Sigmoid colon (tissue), 4 donors: ENCODE data around the gene RAB12.
A peak's percentile ranks its signal among the peaks of the same experiment; 100 is the strongest.

Source experiments
- POLR2A ChIP-seq, 2 donors: fragments of 450-650 bp; IDR thresholded peaks; one replicate each; pipeline ENCODE4 v1.6.1; 2016; ENCODE audit warnings: antibody characterized with exemption in 2 of 2, mild to moderate bottlenecking in 2 of 2, moderate library complexity in 2 of 2
- POLR2AphosphoS5 ChIP-seq, 4 donors: sonication (generic); formaldehyde crosslinking; IDR thresholded peaks; one replicate each; pipeline ENCODE4 v1.6.1; 2017; ENCODE audit warnings: antibody characterized with exemption in 4 of 4
- TF ChIP-seq, protein P1 (sequence below), 4 experiments: fragments of 450-650 bp in 3 of 4; fragments of 200-600 bp in 1 of 4; IDR thresholded peaks; one replicate each; pipeline ENCODE4 v1.5.1; 2016 to 2019; ENCODE audit warnings: antibody characterized with exemption in 4 of 4, mild to moderate bottlenecking in 3 of 4, moderate library complexity in 2 of 4

DNA sequence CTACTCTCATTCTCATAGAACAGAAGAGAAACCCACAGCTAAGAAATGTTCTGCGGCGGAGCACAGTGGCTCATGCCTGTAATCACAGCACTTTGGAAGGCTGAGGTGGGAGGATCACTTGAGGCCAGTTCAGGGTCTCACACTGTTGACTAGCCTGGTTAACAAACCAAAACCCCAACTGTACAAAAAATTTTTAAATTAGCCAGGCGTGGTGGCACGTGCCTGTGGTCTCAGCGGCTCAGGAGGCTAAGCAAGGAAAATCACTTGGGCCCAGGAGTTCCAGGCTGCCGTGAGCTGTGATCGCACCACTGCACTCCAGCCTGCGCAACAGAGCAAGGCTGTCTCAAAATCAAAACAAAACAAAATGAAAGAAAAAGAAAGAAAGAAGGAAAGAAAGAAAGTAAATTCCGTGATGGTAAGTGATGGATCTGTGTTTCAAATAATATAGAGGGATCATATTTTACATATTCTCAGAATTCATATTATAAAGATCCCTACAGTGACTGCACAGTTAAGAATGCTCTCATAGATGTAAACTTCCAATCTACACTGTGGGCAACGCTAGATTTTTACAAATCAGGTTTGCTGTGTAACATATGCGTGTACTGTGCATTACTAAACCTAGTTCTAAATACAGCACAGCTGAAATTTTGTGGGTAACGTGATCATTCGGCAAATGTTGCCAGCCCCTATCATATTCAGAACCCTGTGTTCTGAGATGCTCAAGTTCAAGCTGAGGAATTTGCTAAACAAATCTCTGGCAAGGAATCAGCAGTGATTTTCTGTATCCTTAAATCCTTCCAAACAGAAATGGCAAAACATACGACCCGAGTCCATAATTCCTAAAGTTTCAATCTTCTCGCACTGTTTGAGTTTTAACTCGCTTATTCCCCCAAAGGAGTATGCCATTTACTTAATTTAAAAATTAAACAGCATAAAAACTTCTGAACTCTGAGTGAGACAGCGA, 1.2 kb upstream of the RAB12 start:
- TF ChIP-seq, protein P1, sequence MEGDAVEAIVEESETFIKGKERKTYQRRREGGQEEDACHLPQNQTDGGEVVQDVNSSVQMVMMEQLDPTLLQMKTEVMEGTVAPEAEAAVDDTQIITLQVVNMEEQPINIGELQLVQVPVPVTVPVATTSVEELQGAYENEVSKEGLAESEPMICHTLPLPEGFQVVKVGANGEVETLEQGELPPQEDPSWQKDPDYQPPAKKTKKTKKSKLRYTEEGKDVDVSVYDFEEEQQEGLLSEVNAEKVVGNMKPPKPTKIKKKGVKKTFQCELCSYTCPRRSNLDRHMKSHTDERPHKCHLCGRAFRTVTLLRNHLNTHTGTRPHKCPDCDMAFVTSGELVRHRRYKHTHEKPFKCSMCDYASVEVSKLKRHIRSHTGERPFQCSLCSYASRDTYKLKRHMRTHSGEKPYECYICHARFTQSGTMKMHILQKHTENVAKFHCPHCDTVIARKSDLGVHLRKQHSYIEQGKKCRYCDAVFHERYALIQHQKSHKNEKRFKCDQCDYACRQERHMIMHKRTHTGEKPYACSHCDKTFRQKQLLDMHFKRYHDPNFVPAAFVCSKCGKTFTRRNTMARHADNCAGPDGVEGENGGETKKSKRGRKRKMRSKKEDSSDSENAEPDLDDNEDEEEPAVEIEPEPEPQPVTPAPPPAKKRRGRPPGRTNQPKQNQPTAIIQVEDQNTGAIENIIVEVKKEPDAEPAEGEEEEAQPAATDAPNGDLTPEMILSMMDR (IDR thresholded peaks at IDR 0.05) = no peak
- no peak for TF ChIP-seq POLR2A (IDR thresholded peaks at IDR 0.05)
- TF ChIP-seq POLR2AphosphoS5 (IDR thresholded peaks at IDR 0.05) = peak in 1 of 4 donors; percentile 26
